HG03460 (cell line): ENCODE results near the gene CHCHD10.

ENCODE experiments used
- ATAC-seq: cut with Tn5 transposase; IDR thresholded peaks from one replicate; pipeline ENCODE4 v1.9.1; 2021; ENCODE audit not compliant: unreplicated experiment

Gene CHCHD10

GRCh38 chr22:23773483-23774113 lies 5.8 kb upstream of the CHCHD10 start:
- ATAC-seq = no peak

DNA sequence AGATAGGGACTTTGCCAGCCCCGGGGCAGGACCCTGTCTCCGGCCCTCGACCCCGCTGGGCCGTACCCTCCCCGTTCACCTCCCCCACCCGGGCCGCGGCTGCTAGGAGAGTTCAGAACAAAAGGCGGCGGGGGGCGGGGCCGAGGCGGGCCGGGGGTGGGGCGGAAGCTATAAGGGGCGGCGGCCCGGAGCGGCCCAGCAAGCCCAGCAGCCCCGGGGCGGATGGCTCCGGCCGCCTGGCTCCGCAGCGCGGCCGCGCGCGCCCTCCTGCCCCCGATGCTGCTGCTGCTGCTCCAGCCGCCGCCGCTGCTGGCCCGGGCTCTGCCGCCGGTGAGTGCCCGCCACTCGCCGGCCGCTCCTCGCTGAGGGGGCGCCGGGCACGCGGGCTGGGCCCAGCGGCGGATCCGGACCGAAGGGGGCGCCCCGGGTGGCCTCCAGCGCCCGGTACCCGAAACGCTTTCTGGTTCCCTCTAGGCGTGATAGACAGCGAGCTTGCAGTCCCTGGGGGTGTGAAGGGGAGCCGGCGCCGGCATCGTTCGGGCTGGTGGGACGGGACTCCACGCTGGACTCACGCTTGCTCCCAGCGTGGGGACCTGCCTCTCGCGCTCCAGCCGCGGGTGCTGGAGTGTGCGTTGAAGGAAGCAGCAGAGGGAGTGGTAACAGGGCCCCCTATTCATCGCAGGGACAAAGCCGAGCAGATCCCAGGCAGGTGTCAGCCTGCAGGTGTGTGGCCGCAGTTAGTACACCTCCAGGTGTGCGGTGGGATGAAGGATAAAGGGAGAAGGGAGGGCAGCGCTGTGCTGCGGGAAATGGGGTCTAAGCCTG lies 5.1 kb upstream of the CHCHD10 start, which contains the start of gene MMP11:
Gene MMP11 (plus strand): TSS at position 201 of the 825 bp plus-strand sequence. CDS start 22 bp downstream, at position 223.
- no peak for ATAC-seq

DNA sequence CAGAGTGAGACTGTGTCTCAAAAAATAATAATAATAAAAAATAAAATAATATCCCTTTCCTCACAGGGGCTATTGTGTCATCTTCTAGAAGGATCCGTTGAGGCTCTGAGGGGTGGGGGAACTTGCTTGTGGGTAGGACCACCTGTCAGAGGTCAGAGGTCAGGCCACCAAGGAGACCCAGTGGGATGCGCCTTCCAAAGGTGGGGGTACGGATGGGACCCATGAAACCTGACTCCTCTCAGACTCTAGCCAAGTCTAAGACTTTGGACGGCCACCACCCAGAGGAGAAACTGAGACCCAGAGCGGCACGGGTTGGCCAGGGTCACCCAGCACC lies 4.5 kb upstream of the CHCHD10 start:
- no peak for ATAC-seq

DNA sequence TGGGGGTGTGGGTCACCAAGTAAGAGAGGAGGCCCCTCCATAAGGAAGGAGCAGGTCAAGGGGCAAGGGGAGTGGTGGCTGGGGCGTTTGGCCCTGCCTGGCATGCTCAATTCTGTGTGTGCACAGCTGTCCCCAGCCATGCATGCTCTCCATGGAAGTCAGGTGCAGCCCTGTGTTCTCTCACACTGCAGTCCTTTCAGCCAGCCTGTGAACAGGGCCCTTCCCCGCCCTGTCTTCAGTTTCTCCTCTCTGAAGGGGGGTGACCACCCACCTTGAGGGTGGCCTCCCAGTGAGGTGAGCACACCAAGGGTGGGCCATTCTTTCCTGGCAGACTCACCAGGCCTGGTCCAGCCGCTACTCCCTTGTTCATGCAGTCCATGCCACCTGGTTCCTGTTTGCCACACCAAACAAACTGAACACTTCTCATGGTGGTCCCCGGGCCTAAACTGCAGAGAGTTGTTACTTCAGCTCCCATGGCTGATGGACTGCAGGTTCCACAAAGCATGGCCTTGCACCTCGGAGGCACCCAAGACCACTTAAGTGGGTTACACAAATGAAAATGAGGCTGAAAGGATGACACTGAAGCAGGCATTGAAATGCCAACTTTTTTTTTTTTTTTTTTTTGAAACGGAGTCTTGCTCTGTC lies 1.7 kb upstream of the CHCHD10 start:
- ATAC-seq = no peak

DNA sequence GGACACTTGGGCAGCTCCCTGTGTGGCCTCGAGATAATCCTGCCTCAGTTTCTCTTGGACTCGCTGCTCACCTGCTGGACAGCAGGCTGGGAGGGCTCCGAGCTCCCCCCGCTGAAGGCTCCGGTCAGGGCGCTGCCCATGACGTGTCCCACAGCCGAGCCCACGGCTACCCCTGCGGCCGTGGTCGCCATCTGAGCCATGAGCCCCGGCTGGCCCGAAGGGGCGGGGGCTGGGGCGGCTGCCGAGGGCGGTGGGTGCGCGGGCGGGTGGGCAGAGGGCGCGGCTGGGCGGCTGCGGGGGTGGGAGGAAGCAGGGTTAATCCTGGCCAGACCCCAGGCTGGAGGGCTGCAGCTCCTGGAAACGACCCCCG lies 484 bp downstream of the CHCHD10 start:
- ATAC-seq = no peak

DNA sequence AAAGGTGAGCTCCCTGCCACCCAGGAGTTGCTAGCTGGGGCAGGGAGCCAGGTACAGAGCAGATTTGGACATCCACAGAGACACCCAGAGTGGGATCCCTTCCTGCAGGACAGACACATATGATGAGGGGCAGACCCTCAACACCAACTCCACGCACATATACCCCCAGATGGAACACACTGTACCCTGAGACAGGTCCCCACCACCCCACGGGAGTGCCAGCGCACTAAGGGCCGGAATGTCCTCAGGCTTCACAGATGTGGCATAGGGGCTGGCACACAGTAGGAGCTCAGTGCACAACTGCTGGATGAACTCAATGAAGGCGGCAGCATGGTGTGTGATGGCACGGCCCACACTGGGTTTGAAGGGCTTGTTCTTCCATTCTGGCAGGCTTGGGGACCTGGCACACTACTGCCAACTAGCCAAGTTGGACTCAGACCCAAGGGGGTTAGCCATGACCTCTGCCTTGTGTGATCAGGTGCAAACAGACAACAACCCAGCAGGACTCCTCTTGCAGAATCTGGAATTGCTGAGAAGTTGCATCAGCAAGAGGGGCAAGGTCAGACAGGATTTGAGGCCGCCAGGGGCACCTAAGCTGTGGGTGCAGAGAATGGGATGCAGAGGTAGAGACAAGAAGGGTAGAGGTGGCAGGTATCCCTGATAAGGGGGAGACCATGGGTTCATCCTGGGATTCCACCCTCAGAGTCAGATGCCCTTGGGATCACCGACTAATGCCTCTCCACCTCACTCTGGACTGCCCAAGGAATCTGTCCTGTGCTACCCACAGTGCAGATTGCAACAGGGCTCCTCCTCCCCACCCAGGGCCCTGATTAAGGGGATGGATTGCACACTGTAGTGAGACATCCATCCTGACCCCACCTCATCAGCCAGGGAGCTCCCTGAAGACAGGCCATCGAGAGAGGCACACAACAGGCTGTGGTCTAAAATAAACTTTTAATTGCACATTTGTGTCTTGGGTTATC lies 2.6 kb downstream of the CHCHD10 start:
- no peak for ATAC-seq

GRCh38 chr22:23763954-23764353 lies 3.8 kb downstream of the CHCHD10 start:
- no peak for ATAC-seq

DNA sequence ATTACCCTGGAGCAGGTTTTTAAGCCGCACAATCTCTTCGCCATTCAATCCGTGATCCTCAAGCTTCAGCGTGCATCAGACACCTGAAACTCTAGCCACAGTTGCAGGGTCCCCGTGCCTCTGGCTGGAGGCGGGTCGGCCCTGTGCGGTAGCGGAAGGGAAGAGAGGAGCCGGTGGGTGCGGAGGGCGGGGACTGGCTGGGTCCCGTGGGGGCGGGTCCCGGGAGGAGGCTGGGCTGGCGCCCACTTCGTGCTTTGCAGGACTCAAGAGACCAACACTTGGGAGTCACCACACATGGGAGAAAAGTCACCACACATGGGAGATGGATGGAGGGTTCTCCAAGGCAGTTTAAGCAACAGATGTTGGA lies 4.2 kb downstream of the CHCHD10 start:
- ATAC-seq = no peak

DNA sequence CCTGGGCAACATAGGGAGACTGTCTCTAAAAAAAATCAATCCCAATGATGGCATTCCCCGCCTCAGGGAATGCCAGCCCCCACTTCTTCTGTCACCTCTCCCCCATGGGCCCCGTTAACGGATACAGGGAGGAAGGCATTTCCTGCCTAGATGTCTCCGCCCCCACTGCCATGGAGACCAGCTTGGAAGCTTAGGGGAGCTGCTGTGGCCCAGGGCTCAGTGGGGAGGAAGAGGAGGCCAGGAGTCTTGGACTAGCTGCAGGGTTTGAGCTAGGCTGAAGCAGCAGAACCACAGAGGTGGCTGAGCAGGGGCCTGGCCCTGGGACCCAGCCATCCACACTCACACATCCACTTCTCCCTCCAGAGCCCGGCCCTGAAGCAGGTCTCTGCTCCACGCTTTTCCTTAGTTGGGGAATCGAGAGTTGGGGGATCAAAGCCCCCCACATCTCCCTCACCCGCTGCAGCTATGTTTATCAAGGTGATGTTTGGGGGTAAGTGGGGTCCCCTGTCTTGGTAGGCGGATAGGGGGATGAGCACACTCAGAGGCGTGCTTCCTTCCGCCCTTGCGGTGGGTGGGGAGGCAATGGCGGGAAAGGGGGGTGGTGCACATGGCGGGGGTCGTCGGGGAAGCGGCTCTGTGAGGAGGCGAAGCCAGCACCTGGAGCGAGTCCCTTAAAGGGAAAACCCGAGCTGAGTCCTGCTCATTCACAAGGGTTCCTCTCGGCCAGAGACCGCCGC lies 4.8 kb downstream of the CHCHD10 start, which contains the start of gene C22orf15:
Gene C22orf15 (plus strand): TSS at position 149 of the 737 bp plus-strand sequence. CDS start 317 bp downstream, at position 466.
- no peak for ATAC-seq

DNA sequence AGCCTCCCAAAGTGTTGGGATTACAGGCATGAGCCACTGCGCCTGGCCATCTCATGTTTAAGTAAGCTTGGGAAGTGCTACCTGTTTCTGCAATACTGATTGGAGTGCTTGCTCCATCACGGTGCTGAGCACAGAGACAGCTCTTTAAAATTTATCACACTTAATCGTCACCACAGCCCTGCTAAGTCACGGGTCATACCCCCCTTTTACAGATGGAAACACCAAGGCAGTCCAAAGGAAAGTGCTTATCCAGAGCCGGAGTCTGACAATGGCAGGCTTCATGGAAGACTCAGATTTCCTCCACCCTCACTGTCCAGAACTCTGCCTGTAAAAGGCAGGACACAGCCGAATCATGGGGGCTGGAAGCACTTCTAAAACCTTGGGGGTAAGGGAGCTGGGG lies 7.7 kb downstream of the CHCHD10 start:
- no peak for ATAC-seq

GRCh38 chr22:23759566-23759965 lies 8.2 kb downstream of the CHCHD10 start:
- ATAC-seq = no peak

DNA sequence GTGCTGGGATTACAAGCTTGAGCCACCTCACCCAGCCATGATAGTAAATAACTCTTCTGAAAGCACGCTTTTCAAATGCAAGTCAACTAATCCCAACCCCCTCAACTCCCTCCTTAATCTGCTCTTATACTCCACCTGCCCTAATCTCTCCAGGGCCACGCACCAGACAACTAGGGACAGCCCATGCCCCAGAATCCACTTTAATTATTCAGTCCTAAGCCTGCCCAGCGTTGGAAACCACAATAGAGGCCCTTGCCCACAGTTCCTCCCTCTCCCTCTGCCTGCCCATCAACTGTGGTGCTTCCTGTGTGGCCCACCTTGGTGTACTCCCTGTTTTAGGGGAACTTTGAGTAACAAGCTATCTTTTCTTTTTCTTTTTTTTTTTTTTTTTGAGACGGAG lies 10.9 kb downstream of the CHCHD10 start:
- ATAC-seq = no peak

- ATAC-seq = no peak
These were observed 12.1 kb downstream of the CHCHD10 start for GRCh38 chr22:23755711-23756110.

DNA sequence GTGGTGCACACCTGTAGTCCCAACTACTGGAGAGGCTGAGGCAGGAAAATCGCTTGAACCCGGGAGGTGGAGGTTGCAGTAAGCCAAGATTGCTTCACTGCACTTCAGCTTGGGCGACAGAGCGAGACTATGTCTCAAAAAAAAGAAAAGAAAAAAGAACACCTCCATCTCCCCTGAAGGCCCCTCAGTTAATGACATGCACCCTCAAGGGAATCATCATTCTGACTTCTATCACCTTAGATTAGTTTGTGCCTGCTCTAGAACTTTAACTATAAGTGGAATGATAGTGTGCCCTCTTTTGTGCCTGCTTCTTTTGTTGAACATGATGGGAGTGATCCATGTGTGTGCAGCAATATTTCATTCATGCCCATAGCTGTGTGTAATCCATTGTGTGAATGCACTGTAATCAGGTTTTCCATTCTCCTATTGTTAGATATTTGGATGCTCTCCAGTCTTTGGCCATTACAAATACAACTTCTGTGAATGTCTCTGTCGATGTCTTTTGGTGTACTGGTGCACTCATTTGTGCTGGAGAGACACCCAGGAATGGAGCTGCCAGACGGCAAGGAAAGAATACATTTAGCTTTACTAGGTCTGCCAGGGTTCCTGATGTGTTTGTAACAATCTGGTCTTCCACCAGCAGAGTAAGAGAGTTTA lies 12.7 kb downstream of the CHCHD10 start:
- no peak for ATAC-seq

DNA sequence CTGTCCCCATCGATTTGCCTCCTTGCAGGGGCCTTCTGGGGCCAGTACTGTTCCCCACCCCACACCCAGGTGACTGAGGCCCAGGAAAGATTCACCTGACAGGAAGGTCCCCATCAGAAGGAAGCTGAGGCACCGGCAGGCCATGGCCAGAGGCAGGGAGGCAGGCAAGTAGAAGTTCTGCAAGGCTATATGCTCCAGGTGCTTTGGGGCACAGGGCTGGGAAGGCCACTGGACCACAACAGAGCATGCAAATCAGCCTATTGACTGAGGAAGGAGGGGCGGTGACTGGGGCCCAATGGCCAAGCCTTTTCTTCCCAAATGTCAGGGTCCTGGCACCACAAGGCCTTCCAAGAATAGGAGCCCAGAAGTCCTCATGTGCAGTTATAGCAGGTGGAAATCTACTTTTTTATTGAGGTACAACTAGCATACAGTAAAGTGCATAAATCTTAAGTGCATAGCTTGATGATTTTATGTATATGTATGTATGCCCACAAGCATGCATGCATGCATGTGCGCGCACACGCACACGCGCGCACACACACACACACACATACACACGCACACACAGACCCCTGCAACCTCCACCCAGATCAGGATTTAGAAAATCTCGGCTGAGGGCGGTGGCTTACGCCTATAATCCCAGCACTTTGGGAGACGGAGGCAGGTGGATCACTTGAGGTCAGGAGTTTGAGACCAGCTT lies 13.4 kb downstream of the CHCHD10 start, which contains the start of gene VPREB3:
Gene VPREB3 (minus strand): TSS at position 206 of the 700 bp plus-strand sequence. CDS start 62 bp downstream, at position 144.
- ATAC-seq = no peak

GRCh38 chr22:23753385-23753784 lies 14.4 kb downstream of the CHCHD10 start:
- no peak for ATAC-seq

DNA sequence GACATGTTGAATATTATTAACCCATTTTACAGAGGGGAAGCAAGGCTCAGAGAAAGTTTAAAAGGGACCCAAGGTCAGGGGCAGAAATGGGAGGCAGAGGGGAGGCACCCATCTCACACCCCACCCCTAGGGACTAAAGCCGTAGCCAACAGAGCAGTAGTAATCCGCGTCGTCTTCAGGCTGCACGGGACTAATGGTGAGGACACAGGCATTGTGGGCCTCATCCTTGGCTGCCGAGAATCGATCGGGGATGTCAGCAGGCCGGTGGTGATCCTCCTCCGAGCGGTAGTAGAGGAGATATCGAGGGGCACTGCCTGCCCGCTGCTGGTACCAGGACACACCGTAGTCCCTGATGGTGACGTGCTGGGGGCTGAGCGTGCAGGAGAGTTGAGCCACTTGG lies 15.0 kb downstream of the CHCHD10 start:
- ATAC-seq = no peak

DNA sequence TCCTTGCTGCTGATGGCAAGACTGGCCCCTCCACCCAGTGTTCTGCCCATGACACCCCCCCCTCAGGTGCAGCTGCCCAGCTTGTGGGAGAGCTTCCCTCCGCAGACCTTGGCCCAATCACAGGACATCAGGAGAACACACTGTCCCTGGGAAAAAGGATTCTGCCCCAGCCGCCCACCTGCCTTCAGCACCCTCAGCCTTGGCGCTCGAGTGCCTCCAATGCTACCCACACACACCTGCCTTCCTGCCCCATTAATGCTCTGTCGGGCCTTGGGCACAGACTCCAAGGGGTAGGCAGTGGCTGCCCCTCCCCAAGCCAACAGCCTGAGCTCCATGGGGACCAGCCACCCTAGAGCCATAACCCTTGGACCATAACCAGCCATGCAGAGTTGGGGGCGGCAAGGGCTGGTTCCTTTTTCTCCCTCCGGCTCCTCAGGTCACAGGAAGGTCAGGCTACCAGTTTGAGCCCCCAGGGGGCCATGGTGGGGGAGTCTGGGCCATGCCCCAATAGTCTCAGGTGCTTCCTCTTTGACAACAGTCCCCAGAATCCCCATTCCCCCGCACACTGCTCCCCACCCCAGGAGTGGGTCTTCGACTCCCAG lies 15.6 kb downstream of the CHCHD10 start:
- no peak for ATAC-seq
